ELR (cell line): ENCODE results near the gene SMG9.
"Not testable (repeated sequence)": the region's sequence is repeated elsewhere in the genome, so short reads cannot be mapped to it uniquely, and the experiment has no call there.

Experiments used
- DNase-seq: peaks from one replicate; pipeline ENCODE4 v3.0.0-alpha.2; 2015; ENCODE audit warnings: low read depth

Gene SMG9

DNA sequence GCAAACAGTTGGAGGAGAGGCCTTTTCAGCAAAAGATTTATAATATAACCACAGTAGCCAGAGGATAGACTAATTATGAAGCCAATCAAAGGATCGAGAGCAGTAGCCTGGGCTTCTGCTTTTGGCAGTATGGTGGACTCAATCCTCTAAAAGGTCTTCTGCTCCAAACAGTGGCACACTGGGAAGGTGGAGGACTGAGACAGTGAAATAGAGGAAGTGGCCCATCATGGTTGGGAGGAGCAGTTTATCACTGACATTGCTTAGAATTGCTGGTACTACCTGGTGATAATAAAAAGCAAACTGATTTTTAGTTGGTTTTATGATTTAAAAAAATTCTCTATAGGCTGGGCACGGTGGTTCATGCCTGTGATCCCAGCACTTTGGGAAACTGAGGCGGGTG is 63.9 kb downstream of the SMG9 start:
- DNase-seq: no peak

GRCh38 chr19:43690444-43690843 is 64.3 kb downstream of the SMG9 start:
- DNase-seq: no peak

DNA sequence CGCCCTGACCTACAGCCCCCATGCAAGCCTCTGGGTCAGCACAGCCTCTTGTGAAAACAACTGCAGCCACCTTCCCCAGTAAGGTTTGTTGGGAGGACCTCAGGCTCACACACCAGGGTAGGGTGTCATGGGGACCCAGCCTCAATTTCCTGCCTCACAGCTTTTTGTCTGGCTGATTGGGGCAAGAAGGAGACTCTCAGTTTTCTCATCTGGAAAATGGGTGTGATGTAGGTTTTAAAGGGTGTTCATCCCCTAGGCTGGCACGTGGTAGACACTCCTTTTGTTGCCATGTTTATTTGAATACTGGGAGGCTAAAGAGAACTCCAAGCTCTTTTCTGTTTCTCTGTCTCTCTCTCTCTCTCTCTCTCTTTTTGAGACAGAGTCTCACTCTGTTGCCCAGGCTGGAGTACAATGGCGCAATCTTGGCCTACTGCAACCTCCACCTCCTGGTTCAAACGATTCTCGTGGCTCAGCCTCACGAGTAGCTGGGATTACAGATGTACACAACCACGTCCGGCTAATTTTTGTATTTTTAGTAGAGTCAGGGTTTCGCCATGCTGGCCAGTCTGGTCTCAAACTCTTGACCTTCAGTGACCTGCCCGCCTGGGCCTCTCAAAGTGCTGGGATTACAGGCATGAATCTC is 66.6 kb downstream of the SMG9 start:
- DNase-seq: no peak

- DNase-seq: no peak
Measured at GRCh38 chr19:43687660-43687997, 67.1 kb downstream of the SMG9 start.

GRCh38 chr19:43684326-43684725 is 70.4 kb downstream of the SMG9 start:
- DNase-seq: no peak

DNA sequence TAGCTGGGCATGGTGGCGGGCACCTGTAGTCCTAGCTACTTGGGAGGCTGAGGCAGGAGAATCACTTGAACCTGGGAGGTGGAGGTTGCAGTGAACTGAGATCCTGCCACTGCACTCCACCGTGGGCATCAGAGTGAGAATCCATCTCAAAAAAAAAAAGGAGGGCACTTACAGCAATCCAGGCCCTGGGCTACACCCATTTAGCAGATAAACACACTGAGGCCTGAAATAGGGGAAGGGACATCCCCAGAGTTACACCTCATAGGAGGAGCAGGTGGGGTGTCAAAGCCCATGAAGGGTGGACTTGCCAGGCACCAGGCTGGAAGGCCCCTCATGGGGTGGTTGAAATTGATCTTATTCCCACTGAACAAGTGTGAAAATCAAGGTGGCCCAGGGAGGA is 70.9 kb downstream of the SMG9 start:
- no peak for DNase-seq

DNA sequence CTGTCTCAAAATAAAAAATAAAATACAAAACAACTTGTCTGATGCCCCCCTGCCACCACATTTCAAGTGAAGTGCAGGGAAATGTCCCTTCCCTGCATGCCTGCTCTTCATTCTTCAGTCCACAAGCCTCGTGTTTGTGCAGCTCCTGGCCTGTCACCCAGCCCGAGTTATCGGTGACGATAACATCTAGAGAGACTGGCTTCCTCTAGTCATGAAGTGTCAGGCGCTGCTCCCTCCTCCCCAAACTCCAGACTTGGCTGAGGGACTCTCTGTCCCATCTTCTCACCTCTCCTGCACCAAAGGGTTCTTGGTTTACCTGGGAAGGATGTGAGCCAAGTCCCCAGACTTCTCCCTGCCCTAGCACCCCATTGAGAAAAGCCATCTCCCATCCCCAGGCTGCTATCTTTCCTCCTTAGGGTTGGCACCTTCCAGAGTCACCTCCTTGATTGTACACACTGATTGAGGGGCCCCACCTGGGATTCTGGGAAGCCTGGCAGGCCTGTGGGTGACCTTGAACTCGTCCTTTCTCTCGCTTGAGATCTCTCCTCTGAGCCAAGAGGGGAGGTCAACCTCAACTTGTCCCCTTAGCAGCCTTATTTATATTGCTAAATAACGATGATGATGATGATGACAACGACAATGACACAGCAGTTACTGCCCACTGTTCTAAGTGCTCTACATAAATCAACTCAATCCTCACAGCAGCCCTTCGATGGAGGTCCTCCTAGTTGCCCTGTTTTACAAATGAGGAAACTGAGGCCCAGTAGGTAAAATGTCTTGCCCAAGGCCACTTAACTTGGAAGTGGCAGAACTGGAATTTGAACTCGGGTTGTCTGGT is 71.7 kb downstream of the SMG9 start:
- DNase-seq: no peak

DNA sequence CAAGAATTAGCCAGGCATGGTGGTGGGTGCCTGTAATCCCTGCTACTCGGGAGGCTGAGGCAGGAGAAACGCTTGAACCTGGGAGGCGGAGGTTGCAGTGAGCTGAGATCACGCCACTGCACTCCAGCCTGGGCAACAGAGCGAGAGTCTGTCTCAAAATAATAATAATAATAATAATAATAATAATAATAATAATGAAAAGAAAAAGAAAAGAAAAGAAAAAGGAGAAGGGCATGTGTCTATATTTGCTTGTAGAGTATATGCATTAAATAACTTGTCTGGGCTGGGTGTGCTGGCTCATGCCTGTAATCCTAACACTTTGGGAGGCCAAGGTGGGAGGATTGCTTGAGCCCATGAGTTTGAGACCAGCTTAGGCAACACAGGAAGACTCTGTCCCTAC is 72.5 kb downstream of the SMG9 start:
- not testable (repeated sequence) for DNase-seq

GRCh38 chr19:43681821-43682220 is 72.9 kb downstream of the SMG9 start:
- no peak for DNase-seq

DNA sequence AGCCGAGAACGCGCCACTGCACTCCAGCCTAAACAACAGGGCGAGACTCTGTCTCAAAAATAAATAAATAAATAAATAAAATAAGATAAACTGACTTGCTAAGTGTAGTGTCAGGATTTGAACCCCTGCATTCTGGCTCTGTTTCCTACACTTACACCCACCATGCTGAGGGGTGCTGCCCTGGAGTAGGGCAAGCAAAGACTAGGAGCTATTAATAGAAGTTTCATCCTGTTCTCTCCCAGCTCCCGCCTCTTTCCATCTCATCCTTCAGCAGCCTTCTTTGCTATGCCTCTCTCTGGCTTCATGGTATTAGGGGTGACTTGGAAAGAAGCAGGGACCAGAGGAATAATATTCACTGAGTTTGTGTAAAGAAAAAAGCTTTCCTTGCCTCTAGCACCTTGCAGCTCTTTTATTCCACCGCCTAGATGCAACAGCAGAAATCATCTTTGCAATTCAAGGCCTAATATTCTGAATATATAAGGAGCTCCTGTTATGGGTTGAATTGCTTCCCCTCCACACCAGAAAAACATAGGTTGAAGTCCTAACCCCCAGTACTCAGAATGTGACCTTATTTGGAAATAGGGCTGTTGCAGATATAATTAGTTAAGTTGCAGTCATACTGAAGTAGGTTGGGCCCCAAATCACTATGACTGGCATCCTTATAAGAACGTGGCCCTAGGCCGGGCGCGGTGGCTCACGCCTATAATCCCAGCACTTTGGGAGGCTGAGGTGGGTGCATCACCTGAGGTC is 76.1 kb downstream of the SMG9 start:
- no peak for DNase-seq
